ENCODE results near the gene TTC21B. TPM values are rescaled to one million over a fixed set of nuclear protein-coding genes. Genes with fewer than 3 reads are reported as not detected.

TTC21B gene
- polyA plus RNA-seq, 3 donors, result 3.1 to 6.7 (median 3.8) TPM

DNA sequence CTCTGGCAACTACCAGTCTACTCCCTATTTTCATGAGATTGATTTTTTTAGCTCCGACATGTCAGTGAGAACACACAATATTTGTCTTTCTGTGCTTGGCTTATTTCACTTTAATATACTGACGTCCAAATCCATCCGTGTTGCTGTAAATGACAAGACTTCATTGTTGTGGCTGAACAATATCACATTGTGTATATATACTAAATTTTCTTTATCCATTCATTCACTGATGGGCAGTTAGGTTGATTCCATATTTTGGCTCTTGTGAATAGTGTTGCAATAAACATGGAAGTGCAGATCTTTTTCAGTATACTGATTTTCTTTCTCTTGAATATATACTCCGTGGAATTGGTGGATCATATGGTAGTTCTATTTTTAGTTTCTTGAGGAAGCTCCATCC lies 5.8 kb upstream of the TTC21B start:
- H3K4me1 ChIP-seq (ENCODE audit: control insufficient read depth in 1 of 2, insufficient read depth in 2 of 2, low read length in 2 of 2), result peaks cover 5 to 6% of the 10 kb centered on the region in 2 donors
- no peaks in the 10 kb centered on the region for H3K79me2 ChIP-seq (ENCODE audit: insufficient read depth, low read length)
- TF ChIP-seq, protein P1, sequence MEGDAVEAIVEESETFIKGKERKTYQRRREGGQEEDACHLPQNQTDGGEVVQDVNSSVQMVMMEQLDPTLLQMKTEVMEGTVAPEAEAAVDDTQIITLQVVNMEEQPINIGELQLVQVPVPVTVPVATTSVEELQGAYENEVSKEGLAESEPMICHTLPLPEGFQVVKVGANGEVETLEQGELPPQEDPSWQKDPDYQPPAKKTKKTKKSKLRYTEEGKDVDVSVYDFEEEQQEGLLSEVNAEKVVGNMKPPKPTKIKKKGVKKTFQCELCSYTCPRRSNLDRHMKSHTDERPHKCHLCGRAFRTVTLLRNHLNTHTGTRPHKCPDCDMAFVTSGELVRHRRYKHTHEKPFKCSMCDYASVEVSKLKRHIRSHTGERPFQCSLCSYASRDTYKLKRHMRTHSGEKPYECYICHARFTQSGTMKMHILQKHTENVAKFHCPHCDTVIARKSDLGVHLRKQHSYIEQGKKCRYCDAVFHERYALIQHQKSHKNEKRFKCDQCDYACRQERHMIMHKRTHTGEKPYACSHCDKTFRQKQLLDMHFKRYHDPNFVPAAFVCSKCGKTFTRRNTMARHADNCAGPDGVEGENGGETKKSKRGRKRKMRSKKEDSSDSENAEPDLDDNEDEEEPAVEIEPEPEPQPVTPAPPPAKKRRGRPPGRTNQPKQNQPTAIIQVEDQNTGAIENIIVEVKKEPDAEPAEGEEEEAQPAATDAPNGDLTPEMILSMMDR (IDR thresholded peaks at IDR 0.05), result no peak
- no peak overlapping the region for H3K4me2 ChIP-seq (replicated peaks; ENCODE audit: extremely low read depth, low read length, poor library complexity, severe bottlenecking)
- H3K4me1 Mint-ChIP-seq, result peaks cover 6% of the 10 kb centered on the region
- H3K27me3 Mint-ChIP-seq (ENCODE audit: low read depth in 3 of 3), result peaks cover 0 to 5% (median 2%) of the 10 kb centered on the region in 3 donors
- peaks cover 0 to 2% of the 10 kb centered on the region in 2 donors for H3K9me3 ChIP-seq (replicated peaks in 1 of 2; ENCODE audit: control insufficient read depth in 1 of 2, insufficient read depth in 1 of 2, low read length in 2 of 2)
- intact Hi-C loops (cut with micrococcal nuclease), result loop anchor here in 1 of 2 donors (10.0 kb wide), 1 partner anchor 145 kb away; no protein-coding TSS in a partner anchor
- peaks cover 0 to 3% (median 0%) of the 10 kb centered on the region in 7 donors for H3K9me3 Mint-ChIP-seq
- DNase-seq, result no peak
- 100% methylated on average over 1 of the region's 4 CpGs for WGBS (ENCODE audit: insufficient coverage)
- no peak overlapping the region for H3K4me3 Mint-ChIP-seq
- H2AFZ ChIP-seq (ENCODE audit: insufficient read depth, low read depth, low read length, poor library complexity, severe bottlenecking), result no peak overlapping the region
- H3K27me3 ChIP-seq (ENCODE audit: control insufficient read depth in 2 of 2, insufficient read depth in 2 of 2, low read length in 2 of 2), result no peaks in the 10 kb centered on the region
- no peak overlapping the region for H3K27ac Mint-ChIP-seq
- H3K36me3 ChIP-seq (replicated peaks in 1 of 2; ENCODE audit: control insufficient read depth in 1 of 2, insufficient read depth in 2 of 2, low read length in 2 of 2), result no peaks in the 10 kb centered on the region
- no peak overlapping the region for H3K4me3 ChIP-seq (replicated peaks in 1 of 3; ENCODE audit: low read depth in 2 of 3, low read length in 3 of 3)
- H3K9ac ChIP-seq (ENCODE audit: insufficient read depth, low read length, poor library complexity, severe bottlenecking), result no peak overlapping the region
- H3K27ac ChIP-seq (ENCODE audit: low read depth in 1 of 2, low read length in 2 of 2), result no peak overlapping the region
- no peaks in the 10 kb centered on the region for H4K20me1 ChIP-seq (ENCODE audit: insufficient read depth, low read length)
- no peaks in the 10 kb centered on the region for H3K36me3 Mint-ChIP-seq

DNA sequence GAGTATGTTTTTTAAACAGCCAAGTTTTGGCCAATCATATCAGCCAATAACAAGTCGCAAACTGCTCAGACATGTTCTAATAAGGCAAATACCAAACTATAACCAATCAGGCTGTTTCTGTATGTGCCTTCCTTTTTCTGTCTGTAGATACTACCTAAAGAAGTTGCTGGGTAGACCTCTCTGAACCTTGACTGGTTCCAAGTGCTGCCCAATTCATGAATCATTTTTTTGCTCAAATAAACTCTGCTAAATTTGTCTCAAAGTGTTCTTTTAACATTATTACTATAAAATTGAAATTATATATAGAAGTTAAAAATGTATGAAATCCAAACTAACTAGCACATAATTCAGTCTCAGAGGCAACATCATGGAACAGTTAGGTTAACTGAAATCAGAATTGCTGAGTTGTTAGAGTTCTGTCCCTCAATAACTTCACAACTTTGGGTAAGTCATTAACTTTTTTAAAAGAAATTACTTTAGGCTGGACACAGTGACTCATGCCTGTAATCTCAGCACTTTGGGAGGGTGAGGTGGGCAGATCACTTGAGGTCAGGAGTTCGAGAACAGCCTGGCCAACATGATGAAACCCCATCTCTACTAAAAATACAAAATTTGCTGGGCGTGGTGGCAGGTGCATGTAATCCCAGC lies 4.9 kb upstream of the TTC21B start:
- Mint-ChIP-seq H3K9me3 (peaks cover 0 to 3% (median 0%) of the 10 kb centered on the region in 7 donors), H3K4me3 (no peak overlapping the region), H3K27ac (peak overlapping the region in 1 of 7 donors; percentile 54), H3K27me3 (ENCODE audit: low read depth in 3 of 3) (peaks cover 0 to 5% (median 2%) of the 10 kb centered on the region in 3 donors), H3K36me3 (no peaks in the 10 kb centered on the region), H3K4me1 (peaks cover 7% of the 10 kb centered on the region)
- no peaks in the 10 kb centered on the region for H3K27me3 ChIP-seq (ENCODE audit: control insufficient read depth in 2 of 2, insufficient read depth in 2 of 2, low read length in 2 of 2)
- TF ChIP-seq, protein P1 (IDR thresholded peaks at IDR 0.05), result no peak
- H3K9me3 ChIP-seq (replicated peaks in 1 of 2; ENCODE audit: control insufficient read depth in 1 of 2, insufficient read depth in 1 of 2, low read length in 2 of 2), result peaks cover 0 to 2% of the 10 kb centered on the region in 2 donors
- 100% methylated on average over 1 of the region's 3 CpGs for WGBS (ENCODE audit: insufficient coverage)
- H3K27ac ChIP-seq (ENCODE audit: low read depth in 1 of 2, low read length in 2 of 2), result no peak overlapping the region
- H3K9ac ChIP-seq (ENCODE audit: insufficient read depth, low read length, poor library complexity, severe bottlenecking), result no peak overlapping the region
- no peak for DNase-seq
- intact Hi-C loops (cut with micrococcal nuclease), result loop anchor here in 1 of 2 donors (10.0 kb wide), 1 partner anchor 146 kb away; no protein-coding TSS in a partner anchor
- no peak overlapping the region for H3K4me3 ChIP-seq (replicated peaks in 1 of 3; ENCODE audit: low read depth in 2 of 3, low read length in 3 of 3)
- H3K36me3 ChIP-seq (replicated peaks in 1 of 2; ENCODE audit: control insufficient read depth in 1 of 2, insufficient read depth in 2 of 2, low read length in 2 of 2), result no peaks in the 10 kb centered on the region
- no peaks in the 10 kb centered on the region for H3K79me2 ChIP-seq (ENCODE audit: insufficient read depth, low read length)
- no peak overlapping the region for H2AFZ ChIP-seq (ENCODE audit: insufficient read depth, low read depth, low read length, poor library complexity, severe bottlenecking)
- H4K20me1 ChIP-seq (ENCODE audit: insufficient read depth, low read length), result no peaks in the 10 kb centered on the region
- peaks cover 9 to 10% of the 10 kb centered on the region in 2 donors for H3K4me1 ChIP-seq (ENCODE audit: control insufficient read depth in 1 of 2, insufficient read depth in 2 of 2, low read length in 2 of 2)
- no peak overlapping the region for H3K4me2 ChIP-seq (replicated peaks; ENCODE audit: extremely low read depth, low read length, poor library complexity, severe bottlenecking)
